AG04449 (cell line): ENCODE measurements around the gene NETO1.

Experiments used
- CTCF ChIA-PET: fragments of 350-600 bp; formaldehyde crosslinking; extraction: SDS; loops from one replicate; lab custom pipeline; 2021; ENCODE audit warnings: antibody characterized with exemption; lab: Yijun Ruan, JAX
- POLR2A ChIA-PET: fragments of 400-600, 350-600 bp; formaldehyde crosslinking; extraction: SDS; loops from one replicate; lab custom pipeline; 2020; ENCODE audit warnings: antibody characterized with exemption, inconsistent platforms; lab: Yijun Ruan, JAX
- DNase-seq: peaks from one replicate; pipeline ENCODE4 v3.0.0-alpha.2; 2010; ENCODE audit warnings: low read depth, low spot score
- H3K4me3 ChIP-seq: 2 replicates; pipeline ENCODE4 v1.5.1; 2011; ENCODE audit warnings: low read depth, mild to moderate bottlenecking, control low read depth, low read length
- TF ChIP-seq, protein P1 (sequence below): IDR thresholded peaks from one replicate; pipeline ENCODE4 v1.5.1; 2011; ENCODE audit warnings: mild to moderate bottlenecking, moderate library complexity, low read length, control low read depth, inconsistent platforms; ENCODE audit not compliant: insufficient read depth; ENCODE audit errors: missing control alignments

Gene NETO1

DNA sequence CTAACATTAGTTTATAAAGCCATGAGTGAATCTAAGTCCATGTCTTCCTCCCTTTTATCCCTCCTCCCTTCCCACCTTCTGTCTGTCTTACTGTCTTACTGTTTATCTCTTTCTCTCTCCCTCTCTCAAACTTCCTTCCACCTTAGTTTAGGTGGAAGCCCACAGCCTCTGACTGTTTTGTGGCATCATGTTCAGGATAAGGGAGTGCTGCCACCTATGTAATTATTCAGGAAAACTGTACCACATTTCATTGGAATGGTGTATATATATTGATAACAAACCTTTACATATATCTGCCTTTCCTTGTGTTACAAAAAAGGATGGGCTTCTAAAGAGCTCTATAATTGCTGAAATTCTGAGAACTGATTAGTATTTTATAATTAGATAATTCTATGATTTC is 48.7 kb downstream of the NETO1 start:
- POLR2A ChIA-PET: no interaction called here
- CTCF ChIA-PET: no interaction called here
- H3K4me3 ChIP-seq: no peak overlapping the region
- TF ChIP-seq, protein P1, sequence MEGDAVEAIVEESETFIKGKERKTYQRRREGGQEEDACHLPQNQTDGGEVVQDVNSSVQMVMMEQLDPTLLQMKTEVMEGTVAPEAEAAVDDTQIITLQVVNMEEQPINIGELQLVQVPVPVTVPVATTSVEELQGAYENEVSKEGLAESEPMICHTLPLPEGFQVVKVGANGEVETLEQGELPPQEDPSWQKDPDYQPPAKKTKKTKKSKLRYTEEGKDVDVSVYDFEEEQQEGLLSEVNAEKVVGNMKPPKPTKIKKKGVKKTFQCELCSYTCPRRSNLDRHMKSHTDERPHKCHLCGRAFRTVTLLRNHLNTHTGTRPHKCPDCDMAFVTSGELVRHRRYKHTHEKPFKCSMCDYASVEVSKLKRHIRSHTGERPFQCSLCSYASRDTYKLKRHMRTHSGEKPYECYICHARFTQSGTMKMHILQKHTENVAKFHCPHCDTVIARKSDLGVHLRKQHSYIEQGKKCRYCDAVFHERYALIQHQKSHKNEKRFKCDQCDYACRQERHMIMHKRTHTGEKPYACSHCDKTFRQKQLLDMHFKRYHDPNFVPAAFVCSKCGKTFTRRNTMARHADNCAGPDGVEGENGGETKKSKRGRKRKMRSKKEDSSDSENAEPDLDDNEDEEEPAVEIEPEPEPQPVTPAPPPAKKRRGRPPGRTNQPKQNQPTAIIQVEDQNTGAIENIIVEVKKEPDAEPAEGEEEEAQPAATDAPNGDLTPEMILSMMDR: no peak
- DNase-seq: no peak

- CTCF ChIA-PET: no interaction called here
- no peak overlapping the region for H3K4me3 ChIP-seq
- POLR2A ChIA-PET: no interaction called here
- TF ChIP-seq, protein P1: no peak
- no peak for DNase-seq
Observed at GRCh38 chr18:72811047-72811446, 56.7 kb downstream of the NETO1 start.

DNA sequence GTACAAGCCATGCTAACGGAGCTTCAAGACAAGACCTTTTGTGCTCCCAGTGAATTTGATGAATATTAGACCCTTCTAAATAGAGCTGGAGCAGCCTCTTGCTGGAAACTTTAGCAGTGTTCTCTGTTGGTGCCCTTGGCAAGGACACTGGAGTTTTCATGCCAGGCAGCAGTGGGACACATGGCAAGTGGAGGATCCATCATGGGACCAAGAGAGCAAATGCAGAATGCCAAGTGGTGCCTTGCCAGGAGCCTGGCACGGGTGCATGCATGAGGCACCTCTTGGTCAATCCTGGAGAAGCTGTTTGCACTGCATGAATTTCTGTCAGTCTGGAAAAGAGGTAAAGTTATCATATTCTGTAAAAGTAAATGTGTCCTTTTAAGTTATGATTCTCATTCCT is 59.1 kb downstream of the NETO1 start:
- DNase-seq: no peak
- CTCF ChIA-PET: no interaction called here
- no peak overlapping the region for H3K4me3 ChIP-seq
- TF ChIP-seq, protein P1: no peak
- POLR2A ChIA-PET: no interaction called here

DNA sequence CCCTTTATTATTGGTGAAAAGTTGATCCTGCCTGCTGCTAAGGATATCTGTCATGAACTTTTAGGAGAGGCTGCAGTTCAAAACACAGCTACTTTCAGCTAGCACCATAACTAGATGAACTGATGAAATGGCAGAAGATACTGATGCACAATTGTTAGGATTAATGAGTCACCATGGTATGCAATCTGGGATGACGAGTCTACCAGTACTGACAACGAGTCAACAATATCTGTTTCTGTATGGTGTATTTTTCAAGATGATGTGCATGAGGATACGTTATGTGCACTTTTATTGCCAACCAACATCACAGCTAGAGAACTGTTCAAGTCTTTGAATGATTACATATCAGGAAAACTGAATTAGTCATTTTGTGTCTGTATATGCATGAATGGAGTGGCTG is 68.7 kb downstream of the NETO1 start:
- DNase-seq: no peak
- TF ChIP-seq, protein P1: no peak
- CTCF ChIA-PET: no interaction called here
- H3K4me3 ChIP-seq: no peak overlapping the region
- POLR2A ChIA-PET: no interaction called here

DNA sequence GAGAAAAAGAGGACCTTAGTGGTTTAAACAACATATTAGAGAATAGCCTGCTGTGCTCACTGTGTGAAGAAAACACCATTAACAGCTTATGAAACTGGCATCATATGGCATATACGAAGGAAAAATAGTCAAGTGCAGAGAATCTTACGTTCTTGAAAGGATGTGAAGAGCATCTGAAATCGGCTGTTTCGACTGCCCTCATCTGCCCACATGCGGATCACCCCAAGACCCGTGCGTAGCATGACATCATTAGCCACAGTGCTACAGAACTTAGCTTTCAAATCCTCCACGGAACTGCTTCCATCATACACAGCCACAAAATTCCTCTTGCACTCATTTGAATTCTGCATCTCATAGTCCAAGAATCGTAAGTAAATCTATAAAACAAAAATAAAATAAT is 84.3 kb downstream of the NETO1 start:
- no peak for DNase-seq
- ChIA-PET CTCF (no interaction called here), POLR2A (no interaction called here)
- H3K4me3 ChIP-seq: no peak overlapping the region
- TF ChIP-seq, protein P1: no peak

GRCh38 chr18:72774914-72775313 is 92.9 kb downstream of the NETO1 start:
- ChIA-PET POLR2A (no interaction called here), CTCF (interaction anchor here (0.6 to 1.0 kb wide), 3 partner anchors 12 to 1308 kb away, joined by 3 to 4 read pairs (median 3); no protein-coding TSS in a partner anchor)
- DNase-seq: no peak
- TF ChIP-seq, protein P1: no peak
- no peak overlapping the region for H3K4me3 ChIP-seq
